Fibroblast of lung (primary cell): Measurements from ENCODE around the gene EPB42. TPM values are rescaled to one million over a fixed set of nuclear protein-coding genes. Genes with fewer than 3 reads are reported as not detected.

Experiments used
- DNase-seq, 2 donors: peaks; one replicate each; pipeline versions ENCODE4 v3.0.0 to v3.0.0-alpha.2; 2010; ENCODE audit warnings: low read depth in 2 of 2
- H2AFZ ChIP-seq: 2 replicates; pipeline ENCODE4 v1.5.1; 2012; ENCODE audit warnings: low read length, control low read depth, inconsistent platforms
- H3K27ac ChIP-seq: 2 replicates; pipeline ENCODE4 v1.5.1; 2011; ENCODE audit warnings: low read length, control low read depth; ENCODE audit not compliant: insufficient read depth
- H3K27me3 ChIP-seq: 2 replicates; pipeline ENCODE4 v1.5.1; 2011; ENCODE audit warnings: mild to moderate bottlenecking, low read length; ENCODE audit not compliant: control insufficient read depth, insufficient read depth
- H3K36me3 ChIP-seq: 2 replicates; pipeline ENCODE4 v1.5.1; 2011; ENCODE audit warnings: low read length; ENCODE audit not compliant: control insufficient read depth, insufficient read depth
- H3K4me1 ChIP-seq: 2 replicates; pipeline ENCODE4 v1.5.1; 2011; ENCODE audit warnings: low read length; ENCODE audit not compliant: control insufficient read depth, insufficient read depth; ENCODE audit errors: extremely low read depth
- H3K4me2 ChIP-seq: 2 replicates; pipeline ENCODE4 v1.5.1; 2011; ENCODE audit warnings: low read length, control low read depth; ENCODE audit not compliant: insufficient read depth; ENCODE audit errors: extremely low read depth
- H3K4me3 ChIP-seq, 4 experiments: fragments of 200-600 bp in 1 of 4; sonication (generic) in 1 of 4; replicated peaks in 1 of 4; 2 replicates each; pipeline ENCODE4 v1.5.1; 2011 to 2016; ENCODE audit warnings: low read length in 4 of 4, low read depth in 3 of 4, mild to moderate bottlenecking in 3 of 4, control low read depth in 2 of 4, inconsistent platforms in 1 of 4, mixed read lengths in 1 of 4; ENCODE audit not compliant: insufficient read depth in 1 of 4; ENCODE audit errors: control extremely low read depth in 1 of 4
- H3K79me2 ChIP-seq: 2 replicates; pipeline ENCODE4 v1.5.1; 2012; ENCODE audit warnings: mild to moderate bottlenecking, low read length, inconsistent platforms; ENCODE audit not compliant: control insufficient read depth, insufficient read depth
- H3K9ac ChIP-seq: 2 replicates; pipeline ENCODE4 v1.5.1; 2011; ENCODE audit warnings: mild to moderate bottlenecking, low read length, control low read depth; ENCODE audit not compliant: insufficient read depth
- H3K9me3 ChIP-seq: 2 replicates; pipeline ENCODE4 v1.5.1; 2012; ENCODE audit warnings: low read depth, low read length; ENCODE audit not compliant: control insufficient read depth, insufficient read depth
- H4K20me1 ChIP-seq: 2 replicates; pipeline ENCODE4 v1.5.1; 2011; ENCODE audit warnings: low read length; ENCODE audit not compliant: control insufficient read depth, insufficient read depth; ENCODE audit errors: extremely low read depth
- EZH2 ChIP-seq: IDR thresholded peaks from 2 replicates; pipeline ENCODE4 v1.5.1; 2012; ENCODE audit warnings: low read length, control low read depth, mild to moderate bottlenecking; ENCODE audit errors: missing control alignments
- polyA plus RNA-seq, 2 donors: library from polyadenylated mRNA; depleted of rRNA in 1 of 2; stranded (reverse) in 1 of 2; unstranded in 1 of 2; fragments of >200 nt; gene quantifications; 2 replicates each; pipeline ENCODE4 v1.2.1, GENCODE V29; 2011 to 2012; ENCODE audit warnings: missing spikeins in 1 of 2
- total RNA-seq: library from RNA; depleted of rRNA; stranded (reverse); fragments of >200 nt; gene quantifications from 2 replicates; pipeline ENCODE4 v1.2.1, GENCODE V29; 2014
- TF ChIP-seq, protein P1 (sequence below), 2 donors: IDR thresholded peaks in 1 of 2; conservative IDR thresholded peaks in 1 of 2; 1 replicate in 1 of 2; 2 replicates in 1 of 2; pipeline ENCODE4 v1.5.1; 2011 to 2012; ENCODE audit warnings: low read length in 2 of 2, control low read depth in 1 of 2, inconsistent platforms in 1 of 2, low read depth in 1 of 2, mild to moderate bottlenecking in 1 of 2

EPB42 gene
- total and polyA plus RNA-seq, 2 donors (not counting 1 experiment from before 2014, with no cell fraction given): not detected

DNA sequence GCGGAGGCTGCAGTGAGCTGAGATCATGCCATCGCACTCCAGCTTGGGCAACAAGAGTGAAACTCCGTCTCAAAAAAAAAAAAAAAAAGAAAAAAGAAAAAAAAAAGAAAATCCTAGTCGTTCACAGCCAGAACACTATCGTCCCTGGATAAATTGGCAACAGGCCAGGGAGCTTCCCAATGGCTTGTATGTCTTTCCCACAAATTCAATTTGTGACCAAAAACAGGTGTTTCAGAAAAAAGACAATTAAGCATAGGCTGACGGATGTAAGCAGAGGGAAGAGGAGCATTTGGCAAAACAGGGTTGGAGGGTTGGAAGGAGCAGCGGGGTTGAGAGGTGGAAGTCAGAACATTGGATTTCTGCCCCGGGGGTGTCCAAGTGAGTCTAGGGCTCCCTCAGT is 8.5 kb downstream of the EPB42 start:
- H3K9ac ChIP-seq: no peak overlapping the region
- H3K36me3 ChIP-seq: no peaks in the 10 kb centered on the region
- H3K27ac ChIP-seq: no peak overlapping the region
- H3K4me1 ChIP-seq: no peaks in the 10 kb centered on the region
- no peak for TF ChIP-seq EZH2
- TF ChIP-seq, protein P1, sequence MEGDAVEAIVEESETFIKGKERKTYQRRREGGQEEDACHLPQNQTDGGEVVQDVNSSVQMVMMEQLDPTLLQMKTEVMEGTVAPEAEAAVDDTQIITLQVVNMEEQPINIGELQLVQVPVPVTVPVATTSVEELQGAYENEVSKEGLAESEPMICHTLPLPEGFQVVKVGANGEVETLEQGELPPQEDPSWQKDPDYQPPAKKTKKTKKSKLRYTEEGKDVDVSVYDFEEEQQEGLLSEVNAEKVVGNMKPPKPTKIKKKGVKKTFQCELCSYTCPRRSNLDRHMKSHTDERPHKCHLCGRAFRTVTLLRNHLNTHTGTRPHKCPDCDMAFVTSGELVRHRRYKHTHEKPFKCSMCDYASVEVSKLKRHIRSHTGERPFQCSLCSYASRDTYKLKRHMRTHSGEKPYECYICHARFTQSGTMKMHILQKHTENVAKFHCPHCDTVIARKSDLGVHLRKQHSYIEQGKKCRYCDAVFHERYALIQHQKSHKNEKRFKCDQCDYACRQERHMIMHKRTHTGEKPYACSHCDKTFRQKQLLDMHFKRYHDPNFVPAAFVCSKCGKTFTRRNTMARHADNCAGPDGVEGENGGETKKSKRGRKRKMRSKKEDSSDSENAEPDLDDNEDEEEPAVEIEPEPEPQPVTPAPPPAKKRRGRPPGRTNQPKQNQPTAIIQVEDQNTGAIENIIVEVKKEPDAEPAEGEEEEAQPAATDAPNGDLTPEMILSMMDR (conservative IDR thresholded peaks at IDR 0.05 in 1 of 2, IDR thresholded peaks at IDR 0.05 in 1 of 2; ENCODE audit: low read depth in 1 of 2, low read length in 2 of 2): no peak
- H3K4me3 ChIP-seq: no peak overlapping the region
- no peaks in the 10 kb centered on the region for H3K9me3 ChIP-seq
- no peak overlapping the region for H3K4me2 ChIP-seq
- H2AFZ ChIP-seq: no peak overlapping the region
- peaks cover 20% of the 10 kb centered on the region for H3K27me3 ChIP-seq
- no peaks in the 10 kb centered on the region for H3K79me2 ChIP-seq
- DNase-seq: no peak
- H4K20me1 ChIP-seq: no peaks in the 10 kb centered on the region

DNA sequence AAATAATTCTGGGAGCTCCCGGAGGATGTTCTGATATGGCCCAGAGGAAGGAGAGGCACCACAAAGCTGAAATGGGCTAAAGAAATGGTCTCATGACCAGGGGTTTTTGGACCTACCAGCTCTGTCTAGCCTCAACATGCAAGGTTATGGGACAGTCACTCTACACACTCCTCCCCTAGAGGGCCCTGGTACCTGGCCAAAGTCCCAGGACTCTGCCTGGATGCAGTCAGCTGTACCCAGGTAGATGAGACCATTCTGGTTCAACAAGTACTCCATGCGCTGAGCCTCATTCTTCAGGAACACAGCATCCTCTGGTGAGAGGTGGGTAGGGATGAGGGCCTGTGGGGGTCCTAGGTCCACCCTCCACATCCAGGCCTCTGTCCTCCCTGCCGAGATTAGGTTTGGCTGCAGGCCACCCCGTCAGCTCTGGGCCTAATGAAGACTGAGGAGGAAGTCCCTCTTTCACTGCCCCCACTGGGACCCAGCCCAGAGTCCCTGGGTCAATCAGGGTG is 9.5 kb downstream of the EPB42 start:
- Histone ChIP-seq H3K4me1 (no peaks in the 10 kb centered on the region), H3K4me3 (no peak overlapping the region), H3K27me3 (peaks cover 18% of the 10 kb centered on the region), H3K27ac (no peak overlapping the region), H4K20me1 (no peaks in the 10 kb centered on the region), H3K36me3 (no peaks in the 10 kb centered on the region), H3K9me3 (no peaks in the 10 kb centered on the region), H2AFZ (no peak overlapping the region), H3K9ac (no peak overlapping the region), H3K79me2 (no peaks in the 10 kb centered on the region), H3K4me2 (no peak overlapping the region)
- TF ChIP-seq EZH2: no peak
- TF ChIP-seq, protein P1 (conservative IDR thresholded peaks at IDR 0.05 in 1 of 2, IDR thresholded peaks at IDR 0.05 in 1 of 2; ENCODE audit: low read depth in 1 of 2, low read length in 2 of 2): no peak
- no peak for DNase-seq

DNA sequence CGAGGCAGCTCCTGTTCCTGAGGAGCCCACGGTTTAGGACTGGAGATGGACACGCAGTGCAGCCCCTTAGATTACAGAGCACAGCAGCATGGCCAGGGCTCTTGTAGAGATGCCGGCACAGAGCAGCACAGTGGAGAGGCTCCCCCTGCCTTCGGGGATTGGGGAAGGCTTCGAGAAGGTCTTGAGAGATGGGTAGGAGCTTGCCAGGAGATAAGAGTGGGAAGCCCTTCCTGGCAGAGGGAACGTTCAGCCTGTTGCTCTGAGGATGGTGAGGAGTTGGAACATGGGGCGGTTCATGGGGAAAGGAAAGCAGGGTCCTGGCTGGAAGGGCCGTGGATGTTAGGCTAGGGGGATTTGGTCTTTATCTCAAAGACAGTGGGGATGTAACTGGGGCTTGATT is 10.0 kb downstream of the EPB42 start:
- TF ChIP-seq, protein P1 (conservative IDR thresholded peaks at IDR 0.05 in 1 of 2, IDR thresholded peaks at IDR 0.05 in 1 of 2; ENCODE audit: low read depth in 1 of 2, low read length in 2 of 2): no peak
- no peak for TF ChIP-seq EZH2
- H3K4me3 ChIP-seq: no peak overlapping the region
- no peaks in the 10 kb centered on the region for H3K36me3 ChIP-seq
- H3K4me2 ChIP-seq: no peak overlapping the region
- no peaks in the 10 kb centered on the region for H3K9me3 ChIP-seq
- no peak overlapping the region for H3K9ac ChIP-seq
- DNase-seq: no peak
- no peaks in the 10 kb centered on the region for H3K79me2 ChIP-seq
- H2AFZ ChIP-seq: no peak overlapping the region
- H3K27me3 ChIP-seq: peaks cover 19% of the 10 kb centered on the region
- no peak overlapping the region for H3K27ac ChIP-seq
- no peaks in the 10 kb centered on the region for H4K20me1 ChIP-seq
- no peaks in the 10 kb centered on the region for H3K4me1 ChIP-seq
